Glomerular visceral epithelial cell (primary cell): ENCODE results near the gene TRMO.

Experiments
- DNase-seq: peaks from one replicate; pipeline ENCODE4 v3.0.0-alpha.2; 2016; ENCODE audit errors: extremely low spot score

TRMO gene

GRCh38 chr9:97938081-97938644 is 15.9 kb upstream of the TRMO start, which contains the start of gene HEMGN:
Gene HEMGN, minus strand, starts transcription at chr9:97938172. Its CDS starts 36 bp downstream, at chr9:97938136.
- no peak for DNase-seq

GRCh38 chr9:97936998-97937397 is 14.7 kb upstream of the TRMO start:
- DNase-seq, result no peak

- no peak for DNase-seq
Observed at GRCh38 chr9:97935276-97935675, 13.0 kb upstream of the TRMO start.

GRCh38 chr9:97934321-97935115 is 12.2 kb upstream of the TRMO start:
- DNase-seq, result no peak

GRCh38 chr9:97933297-97933998 is 11.1 kb upstream of the TRMO start:
- no peak for DNase-seq

- DNase-seq, result no peak
Observed at GRCh38 chr9:97930972-97931371, 8.7 kb upstream of the TRMO start.

GRCh38 chr9:97928986-97929604 is 6.8 kb upstream of the TRMO start:
- DNase-seq, result no peak

- DNase-seq, result no peak
Observed at GRCh38 chr9:97925497-97926334, 3.4 kb upstream of the TRMO start.

- no peak for DNase-seq
Observed at GRCh38 chr9:97924386-97924785, 2.1 kb upstream of the TRMO start.

GRCh38 chr9:97923529-97924108 is 1.3 kb upstream of the TRMO start:
- peak; percentile 80 for DNase-seq

- DNase-seq, result no peak
Observed at GRCh38 chr9:97919217-97919813, 3.0 kb downstream of the TRMO start.

GRCh38 chr9:97918611-97919010 is 3.7 kb downstream of the TRMO start:
- no peak for DNase-seq

GRCh38 chr9:97911970-97912369 is 10.3 kb downstream of the TRMO start:
- no peak for DNase-seq

- DNase-seq, result no peak
Observed at GRCh38 chr9:97911528-97911927, 10.8 kb downstream of the TRMO start.

- DNase-seq, result no peak
Observed at GRCh38 chr9:97910357-97910756, 11.9 kb downstream of the TRMO start.

- no peak for DNase-seq
Observed at GRCh38 chr9:97908705-97909104, 13.6 kb downstream of the TRMO start.

- DNase-seq, result no peak
Observed at GRCh38 chr9:97907632-97908031, 14.7 kb downstream of the TRMO start.

- no peak for DNase-seq
Observed at GRCh38 chr9:97907046-97907445, 15.3 kb downstream of the TRMO start.

- no peak for DNase-seq
Observed at GRCh38 chr9:97906236-97906831, 16.0 kb downstream of the TRMO start.

GRCh38 chr9:97905228-97905627 is 17.1 kb downstream of the TRMO start:
- DNase-seq, result no peak
